GM04504 (cell line): Measurements from ENCODE around the gene GPR157.

Source experiments
- DNase-seq: peaks from one replicate; pipeline ENCODE4 v3.0.0-alpha.2; 2012; ENCODE audit warnings: low read depth

GPR157 gene

DNA sequence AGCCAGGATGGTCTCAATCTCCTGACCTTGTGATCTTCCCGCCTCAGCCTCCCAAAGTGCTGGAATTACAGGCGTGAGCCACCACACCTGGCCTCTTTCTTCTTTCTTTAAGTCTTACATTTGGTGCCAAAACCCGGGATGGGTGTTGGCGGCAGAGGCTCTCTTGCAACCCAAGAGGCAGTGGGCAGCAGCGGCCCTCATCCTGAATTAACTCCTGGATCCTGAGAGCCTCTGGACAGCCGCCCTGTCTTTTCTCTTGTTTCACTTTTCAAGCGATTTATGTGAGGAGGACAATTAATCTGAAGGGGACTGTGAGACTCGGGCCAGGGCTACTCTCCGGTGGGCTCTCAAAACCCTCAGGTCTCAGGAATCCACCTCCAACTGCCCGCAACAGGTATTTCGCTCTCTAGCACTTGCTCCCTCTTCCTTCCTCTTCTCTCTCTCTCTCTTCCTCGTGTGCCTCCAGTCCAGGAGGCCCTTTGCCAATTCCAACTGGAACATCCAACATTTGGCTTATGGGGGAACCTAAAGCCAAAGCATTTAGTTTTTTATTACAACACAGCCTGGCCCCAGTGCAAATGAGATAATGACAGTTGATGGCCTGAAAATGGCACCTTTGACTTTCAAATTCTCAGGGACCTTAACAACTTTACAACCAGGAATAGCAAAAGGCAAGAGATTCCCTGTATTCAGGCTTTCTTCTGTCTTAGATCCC, 41.3 kb downstream of the GPR157 start:
- no peak for DNase-seq

DNA sequence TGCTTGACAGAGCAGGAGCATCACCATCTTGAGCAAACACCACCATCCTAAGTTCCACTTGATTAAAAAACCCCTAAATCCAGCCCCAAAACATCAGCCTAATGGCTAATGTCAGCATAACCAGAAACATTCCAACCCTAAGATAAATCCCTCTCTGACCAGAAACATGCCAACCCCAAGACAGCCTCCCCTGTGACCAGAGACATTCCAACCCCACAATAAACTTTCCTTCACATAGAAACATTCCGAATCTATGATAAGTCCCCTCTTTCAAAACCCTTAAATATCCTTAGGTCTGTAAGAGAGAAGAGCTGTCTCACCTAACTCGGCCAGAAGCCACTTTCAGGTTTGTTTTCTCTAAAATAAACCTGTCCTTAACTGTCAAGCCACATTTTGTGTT, 42.1 kb downstream of the GPR157 start:
- no peak for DNase-seq

DNA sequence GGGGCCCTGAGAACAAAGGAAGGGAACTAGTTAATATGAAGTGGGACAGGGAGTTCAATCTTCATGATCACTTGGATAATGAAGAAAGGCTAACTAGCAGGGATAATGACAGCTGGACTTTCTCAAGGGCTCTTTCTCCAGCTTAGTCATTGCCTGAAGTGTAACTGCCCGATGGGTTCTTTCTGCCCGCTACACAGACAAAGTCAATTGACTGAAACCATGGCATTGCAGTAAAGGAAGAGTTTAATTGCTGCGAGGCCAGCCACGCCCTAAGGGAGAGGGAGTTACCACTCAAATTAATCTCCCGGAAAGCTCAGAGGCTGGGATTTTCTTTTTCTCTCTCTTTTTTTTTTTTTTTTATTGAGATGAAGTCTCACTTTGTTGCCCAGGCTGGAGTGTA, 42.9 kb downstream of the GPR157 start:
- DNase-seq, result no peak

DNA sequence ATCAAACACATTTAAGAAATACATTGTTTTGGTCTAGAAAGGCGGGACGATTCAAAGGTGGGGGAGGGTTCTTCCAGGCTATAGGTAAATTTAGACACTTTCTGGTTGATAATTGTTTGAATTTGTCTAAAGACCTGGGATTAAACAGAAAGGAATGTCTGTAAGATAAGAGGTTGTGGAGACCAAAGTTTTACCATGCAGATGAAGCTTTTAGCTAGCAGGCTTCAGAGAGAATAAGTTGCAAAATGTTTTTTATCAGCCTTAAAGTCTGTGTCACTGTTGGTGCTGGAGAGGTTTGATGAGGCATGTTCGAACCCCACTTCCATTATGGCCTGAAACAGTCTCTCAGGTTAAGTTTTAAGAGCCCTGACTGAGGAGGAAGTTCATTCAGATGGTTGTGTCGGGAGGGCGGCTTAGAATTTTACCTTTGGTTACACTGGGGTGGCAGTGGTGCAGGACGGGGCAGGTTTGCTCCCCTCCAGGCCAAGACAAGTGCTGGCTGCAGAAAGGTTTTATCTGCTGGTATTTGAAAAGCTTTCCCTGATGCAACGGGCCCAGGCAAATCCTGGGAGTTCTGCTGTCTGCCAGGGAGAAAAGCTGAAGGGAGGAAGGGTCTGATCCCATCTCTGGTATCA, 43.5 kb downstream of the GPR157 start:
- DNase-seq, result no peak

DNA sequence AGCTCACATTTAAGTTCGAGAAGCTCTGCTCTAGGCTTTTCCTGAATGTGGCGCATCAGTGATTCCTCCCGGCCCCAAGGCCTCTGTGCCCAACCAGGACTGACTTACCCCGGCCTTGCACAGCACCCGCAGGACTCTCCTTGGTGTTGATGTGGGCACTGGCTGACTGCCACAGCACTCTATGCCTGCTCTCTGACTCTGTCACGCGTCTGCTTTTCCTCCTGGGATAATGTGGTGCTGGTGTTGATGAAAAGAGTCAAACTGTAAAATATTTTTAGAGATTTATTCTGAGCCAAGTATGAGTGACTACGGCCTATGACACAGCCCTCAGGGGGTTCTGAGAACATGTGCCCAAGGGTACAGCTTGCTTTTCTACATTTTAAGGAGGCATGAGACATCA, 44.0 kb downstream of the GPR157 start:
- no peak for DNase-seq

DNA sequence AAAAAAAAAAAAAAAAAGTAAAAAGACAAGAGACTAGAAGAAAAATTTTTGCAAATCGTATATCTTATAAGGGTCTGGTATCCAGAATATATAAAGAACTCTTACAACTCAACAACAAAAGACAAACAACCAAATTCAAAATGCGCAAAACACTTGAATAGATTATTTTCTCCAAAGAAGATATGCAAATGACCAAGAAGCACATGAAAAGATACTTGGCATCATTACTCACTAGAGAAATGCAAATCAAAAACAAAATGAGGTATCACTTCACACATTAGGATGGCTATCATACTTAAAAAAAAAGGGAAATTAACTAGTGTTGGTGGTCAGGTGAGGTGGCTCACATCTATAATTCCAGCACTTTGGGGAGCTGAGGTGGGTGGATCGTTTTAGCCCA, 47.4 kb downstream of the GPR157 start:
- DNase-seq, result no peak

DNA sequence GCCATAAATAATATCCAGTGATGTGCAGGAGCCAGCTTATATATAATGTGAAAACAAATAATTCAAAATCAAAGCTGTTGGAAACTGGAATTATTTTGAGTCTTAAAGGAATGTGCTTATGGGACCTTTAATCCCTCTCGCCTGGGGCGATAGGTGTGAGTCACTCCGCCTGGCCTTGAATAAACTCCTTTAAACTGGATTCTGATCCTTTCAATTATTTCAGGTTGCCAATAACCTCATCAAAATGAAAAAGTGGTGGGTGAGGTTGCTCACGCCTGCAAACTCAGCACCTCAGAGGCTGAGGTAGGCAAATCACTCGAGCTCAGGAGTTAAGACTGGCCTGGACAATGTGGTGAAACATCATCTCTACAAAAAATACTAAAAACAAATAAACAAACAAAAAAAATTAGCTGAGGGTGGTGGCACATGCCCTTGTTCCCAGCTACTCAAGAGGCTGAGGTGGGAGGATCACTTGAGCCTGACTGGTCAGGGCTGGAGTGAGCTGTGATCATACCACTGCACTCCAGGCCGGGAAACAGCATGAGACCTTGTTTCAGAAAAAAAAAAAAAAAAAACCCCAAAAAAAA, 48.1 kb downstream of the GPR157 start:
- no peak for DNase-seq

DNA sequence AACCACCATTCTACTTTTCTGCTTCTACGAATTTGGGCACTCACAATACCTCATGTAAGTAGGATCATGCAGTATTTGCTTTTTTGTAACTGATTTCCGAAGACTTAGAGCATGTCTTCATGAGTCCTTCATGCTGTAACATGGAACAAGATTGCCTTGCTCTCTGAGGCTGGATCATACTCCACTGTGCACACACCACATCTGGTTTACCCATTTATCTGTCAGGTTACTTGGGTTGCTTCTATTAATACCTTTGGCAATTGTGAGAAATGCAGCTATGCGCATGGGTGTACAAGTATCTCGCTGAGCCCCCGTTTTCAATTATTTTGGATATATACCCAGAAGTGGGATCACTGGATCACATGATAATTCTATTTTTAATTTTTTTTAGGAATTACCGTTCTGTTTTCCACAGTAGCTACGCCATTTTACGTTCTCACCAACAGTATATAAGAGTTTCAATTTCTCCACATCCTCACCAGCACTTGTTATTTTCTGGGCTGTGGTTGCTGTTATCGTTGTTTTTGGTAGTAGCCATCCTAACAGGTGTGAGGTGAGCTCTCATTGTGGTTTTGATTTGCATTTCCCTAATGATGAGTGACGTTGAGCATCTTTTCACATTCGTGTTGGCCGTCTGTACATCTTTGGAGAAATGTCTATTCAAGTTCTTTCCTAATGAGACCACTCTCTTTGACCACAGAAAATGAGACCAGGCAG, 48.8 kb downstream of the GPR157 start:
- DNase-seq, result no peak

DNA sequence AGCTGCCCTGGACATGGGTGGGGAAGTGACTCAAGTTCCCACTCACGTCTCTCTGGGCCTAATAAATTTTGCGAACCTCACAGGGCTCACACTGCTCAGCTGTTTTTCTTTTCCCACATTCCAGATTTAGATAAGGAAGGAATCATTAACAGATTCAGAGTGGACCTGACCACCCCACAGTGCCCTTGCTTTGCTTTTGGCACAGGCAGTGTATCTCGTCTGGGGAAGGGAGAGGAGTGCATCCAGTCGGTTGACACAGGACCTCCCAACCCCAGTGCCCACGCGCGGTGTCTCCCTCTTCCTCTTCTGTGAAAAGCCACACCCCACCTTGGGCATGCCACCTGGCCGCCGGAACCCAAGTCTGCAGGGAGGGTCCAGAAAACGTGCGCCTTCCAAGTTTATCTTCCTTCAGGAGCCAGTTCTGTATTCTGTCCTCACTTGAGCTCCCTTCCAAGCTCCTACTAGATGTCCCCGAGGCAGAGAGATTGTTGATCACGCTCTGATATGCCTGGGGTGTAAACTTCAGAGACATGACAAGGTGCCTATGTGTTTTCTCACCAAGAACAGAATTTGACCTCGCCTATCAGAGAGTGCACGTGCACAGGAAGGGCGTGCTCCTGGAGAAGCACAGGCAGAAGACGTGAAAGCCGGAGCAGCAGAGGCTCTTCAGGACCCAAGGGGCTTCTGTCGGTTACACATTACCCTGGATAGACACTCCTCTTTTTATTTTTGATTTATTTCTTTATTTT, 50.0 kb downstream of the GPR157 start:
- DNase-seq, result no peak

DNA sequence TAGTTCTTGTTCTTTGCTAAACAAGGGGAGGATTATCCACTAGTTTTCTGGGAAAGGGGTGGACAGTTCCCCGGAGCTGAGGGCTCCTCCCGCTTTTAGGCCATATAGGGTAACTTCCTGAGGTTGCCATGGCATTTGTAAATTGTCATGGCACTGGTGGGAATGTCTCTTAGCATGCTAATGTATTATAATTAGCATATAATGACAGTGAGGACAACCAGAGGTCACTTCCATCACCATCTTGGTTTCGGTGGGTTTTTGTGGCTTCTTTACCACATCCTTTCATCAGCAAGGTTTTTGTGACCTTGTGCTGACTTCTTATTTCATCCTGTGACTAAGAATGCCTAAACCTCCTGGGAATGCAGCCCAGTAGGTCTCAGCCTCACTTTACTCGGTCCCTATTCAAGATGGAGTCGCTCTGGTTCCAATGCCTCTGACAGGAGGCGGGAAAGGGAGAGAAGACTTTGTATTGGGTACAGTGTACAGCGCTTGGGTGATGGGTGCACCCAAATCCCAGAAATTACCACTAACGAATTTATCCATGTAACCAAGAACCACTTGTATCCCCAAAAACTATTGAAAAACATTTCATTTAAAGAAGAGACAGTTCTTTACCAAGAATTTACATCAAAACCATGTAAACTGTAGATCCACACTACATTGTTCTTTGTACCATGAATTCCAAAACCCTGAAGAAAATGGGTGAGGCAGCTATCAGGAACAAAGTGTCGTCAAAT, 50.7 kb downstream of the GPR157 start:
- DNase-seq, result no peak

DNA sequence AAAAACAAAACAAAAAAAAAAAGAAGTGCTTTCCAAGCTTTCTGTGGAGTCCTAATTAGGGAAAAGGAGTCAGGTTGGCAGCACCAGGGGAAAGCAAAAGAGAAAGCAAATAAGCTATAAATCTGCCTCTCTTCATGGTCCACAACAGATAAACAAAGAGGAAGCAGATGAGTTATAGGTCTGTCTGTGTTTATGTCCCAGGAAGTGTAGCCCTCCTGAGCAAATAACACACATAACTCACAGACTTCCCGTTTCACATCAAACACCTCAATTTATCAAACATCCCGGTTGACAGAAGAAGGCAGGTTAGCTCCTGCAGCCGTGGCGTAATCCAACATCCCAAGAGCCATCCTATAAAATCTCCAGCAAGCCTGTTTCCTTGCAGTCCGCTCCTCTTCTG, 53.9 kb downstream of the GPR157 start:
- no peak for DNase-seq

DNA sequence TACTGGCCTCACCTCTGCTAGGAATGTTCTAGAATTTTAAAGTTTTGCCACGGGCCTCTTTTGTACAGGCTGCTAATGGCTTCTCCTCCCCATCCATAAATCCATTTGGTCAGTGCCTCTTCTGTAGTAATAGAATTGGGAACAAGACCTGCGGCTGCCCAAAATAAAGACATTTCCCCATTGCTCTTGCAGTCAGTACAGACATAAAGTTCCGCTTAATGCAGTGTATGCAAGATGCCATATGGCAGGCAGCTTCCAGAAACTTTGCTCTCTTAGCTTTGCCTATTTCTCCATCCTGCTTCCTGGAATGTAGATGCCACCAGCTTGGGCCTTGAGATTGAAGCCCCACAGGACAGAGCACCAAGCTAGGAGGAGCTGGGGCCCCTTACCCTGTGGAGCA, 55.8 kb downstream of the GPR157 start:
- no peak for DNase-seq

DNA sequence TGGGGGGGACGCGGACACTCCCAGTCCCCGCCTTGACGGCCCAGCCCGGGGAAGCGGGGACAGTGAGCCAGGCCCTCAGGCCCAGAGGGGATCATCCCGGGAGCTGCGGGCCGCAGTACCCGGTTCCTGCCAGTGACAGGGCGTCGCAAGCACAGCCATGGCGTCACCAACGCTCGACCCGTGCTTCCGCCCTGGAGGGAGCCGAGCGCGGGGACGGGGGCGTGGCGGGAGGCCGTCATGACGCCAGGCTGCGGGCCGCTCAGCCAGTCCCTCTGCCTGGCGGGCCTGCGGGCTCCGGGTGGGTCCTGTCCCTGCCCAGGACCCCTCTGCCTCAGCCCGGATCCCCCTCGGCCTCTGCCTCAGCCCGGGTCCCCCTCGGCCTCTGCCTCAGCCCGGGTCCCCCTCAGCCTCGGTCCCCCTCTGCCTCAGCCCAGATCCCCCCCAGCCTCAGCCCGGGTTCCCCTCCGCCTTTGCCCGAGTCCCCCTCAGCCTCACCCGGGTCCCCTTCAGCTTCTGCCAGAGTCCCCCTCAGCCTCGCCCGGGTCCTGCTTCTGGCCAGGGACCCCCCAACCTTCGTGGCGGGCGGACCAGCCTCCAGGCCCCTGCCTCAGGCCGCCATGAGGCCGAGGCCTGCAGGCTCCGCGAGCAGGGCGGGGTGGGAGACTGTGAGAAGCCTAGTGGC, 57.2 kb downstream of the GPR157 start:
- no peak for DNase-seq

DNA sequence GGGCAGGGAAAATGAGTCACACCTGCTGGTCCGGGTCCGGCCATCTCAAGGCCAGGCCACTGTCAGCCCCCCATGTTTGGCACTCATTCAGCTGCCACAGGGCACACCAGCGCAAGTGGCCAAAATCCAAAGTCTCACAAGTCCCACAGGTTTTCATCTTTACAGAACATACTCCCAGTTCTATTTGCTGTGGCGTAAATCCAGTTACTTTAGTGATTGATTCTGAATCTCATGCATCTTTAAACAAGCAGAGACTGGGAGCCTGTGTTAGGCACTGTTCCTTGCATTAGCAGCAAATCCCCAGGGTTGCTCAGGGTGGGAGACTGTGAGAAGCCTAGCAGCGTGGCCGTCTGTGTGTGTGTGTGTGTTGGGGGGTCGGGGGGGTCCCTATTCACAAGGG, 58.4 kb downstream of the GPR157 start:
- no peak for DNase-seq

DNA sequence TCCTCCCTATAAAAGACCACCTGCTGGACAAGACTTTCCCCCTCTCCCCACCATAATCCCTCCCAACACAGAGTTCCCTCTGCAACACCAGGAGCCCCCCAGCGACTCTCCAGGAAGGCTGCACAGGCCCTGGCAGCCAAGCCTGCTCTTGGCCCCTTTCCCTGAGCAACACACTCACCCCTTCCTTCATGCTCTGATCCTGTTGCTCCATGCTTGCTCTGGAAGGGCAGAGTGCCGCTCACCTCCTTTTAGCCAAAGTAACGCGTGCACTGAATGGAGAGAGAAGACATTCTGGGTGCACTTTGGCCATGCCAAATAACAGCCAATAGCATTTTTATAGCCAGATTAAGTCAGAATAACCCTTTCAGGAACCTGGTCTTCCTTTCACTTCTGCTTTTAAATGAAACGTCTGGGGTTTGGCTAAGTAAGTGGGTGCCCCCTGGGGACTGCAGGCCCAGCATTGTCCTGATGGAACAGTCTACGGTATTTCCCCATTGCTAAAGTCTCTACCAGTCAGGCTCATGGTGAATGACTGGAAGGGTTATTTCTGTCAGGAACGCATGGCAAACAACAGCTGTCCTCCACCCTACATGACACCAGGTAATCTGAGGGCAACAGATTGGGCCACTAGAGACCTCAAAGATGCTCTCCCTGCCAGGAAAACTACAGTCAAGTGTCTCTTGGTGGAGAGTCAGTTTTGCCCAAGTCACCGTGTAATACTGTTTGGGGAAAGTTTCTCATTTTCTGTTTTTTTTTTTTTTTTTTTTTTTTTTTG, 59.4 kb downstream of the GPR157 start, which contains the start of gene SLC2A5:
Gene SLC2A5 (minus strand): TSS at position 310 of the 775 bp plus-strand sequence. CDS start 99 bp downstream, at position 211.
- DNase-seq, result no peak

DNA sequence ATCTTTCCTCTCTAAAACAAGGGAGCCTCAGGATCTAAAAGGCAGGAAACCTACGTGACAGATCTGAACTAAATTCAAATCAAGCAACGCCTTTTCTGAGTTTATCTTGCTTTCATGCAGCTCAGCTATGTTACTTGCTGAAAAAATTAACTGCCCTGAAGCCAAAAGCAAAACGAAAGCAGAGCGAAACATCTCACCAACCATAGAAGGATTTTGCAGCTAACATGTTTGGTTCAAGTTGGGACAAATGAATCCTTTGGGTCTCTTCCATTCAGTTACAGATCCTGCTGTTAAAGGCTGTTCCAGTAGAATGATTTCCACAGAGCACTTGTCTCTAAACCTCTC, 59.9 kb downstream of the GPR157 start:
- DNase-seq, result no peak

DNA sequence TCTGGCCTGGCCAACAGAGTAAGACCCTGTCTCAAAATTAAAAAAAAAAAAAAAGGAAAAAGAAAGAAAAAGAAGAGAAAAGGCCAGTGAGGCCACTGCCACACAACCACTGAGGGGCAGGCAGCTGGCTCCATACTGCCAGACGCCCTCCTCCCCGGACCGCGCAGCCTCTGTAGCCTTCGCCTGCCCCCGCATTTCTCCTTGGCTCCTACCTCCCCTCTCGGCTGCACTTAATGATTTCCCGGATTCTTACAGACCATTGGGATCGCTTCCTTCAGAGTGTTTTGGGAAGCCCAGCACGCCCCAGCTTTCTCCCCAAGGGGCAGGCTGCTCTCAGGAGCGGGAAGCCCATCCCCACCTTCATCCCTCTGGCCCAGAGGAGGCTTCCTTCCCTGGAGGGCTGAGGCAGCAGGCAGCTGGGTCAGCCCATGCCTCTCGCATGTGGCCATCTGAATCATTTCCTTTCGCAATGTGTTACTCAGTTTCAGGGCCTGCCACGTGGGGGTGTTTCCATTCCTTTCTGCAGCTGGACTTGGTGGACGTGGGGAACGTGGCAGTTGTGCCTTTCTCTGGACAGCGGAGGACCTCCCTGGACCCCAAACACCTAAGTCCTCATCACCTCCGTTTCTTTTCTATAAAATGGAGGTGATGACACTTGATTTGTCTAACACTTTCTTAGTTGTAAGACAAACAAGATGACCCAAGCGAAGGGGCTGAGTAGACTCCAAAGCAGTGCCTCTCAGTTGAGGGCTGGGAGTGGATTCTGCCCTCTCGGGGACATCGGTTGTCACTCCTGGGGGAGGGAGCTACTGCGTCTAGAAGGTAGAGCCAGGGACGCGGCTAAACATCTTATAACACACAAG, 61.7 kb downstream of the GPR157 start:
- peak; percentile 71 for DNase-seq

DNA sequence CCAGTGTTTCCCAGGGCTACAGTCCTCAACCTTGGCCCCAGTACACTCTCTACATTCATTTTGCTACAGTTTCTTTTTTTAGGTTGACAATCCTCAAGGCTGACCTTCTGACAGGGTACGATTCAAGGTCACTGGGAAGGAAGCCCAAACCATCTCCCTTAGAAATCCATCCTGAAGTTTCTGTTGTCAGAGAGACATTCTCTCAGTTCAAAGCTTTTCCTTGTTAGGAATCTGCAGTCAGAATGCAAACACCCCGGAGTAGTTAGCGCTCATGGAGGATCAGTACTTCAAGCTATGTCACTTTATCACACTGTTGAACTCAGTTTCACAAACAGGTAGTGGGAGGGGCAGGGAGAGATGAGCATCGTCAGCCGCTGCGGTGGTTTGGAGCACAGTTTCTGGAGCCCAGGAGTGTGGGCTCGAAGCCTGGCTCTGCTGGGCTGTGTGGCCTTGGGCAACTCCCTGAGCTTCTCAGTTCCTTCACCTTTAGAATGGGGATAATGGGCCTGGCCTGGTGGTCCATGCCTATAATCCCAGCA, 63.6 kb downstream of the GPR157 start:
- DNase-seq, result no peak

DNA sequence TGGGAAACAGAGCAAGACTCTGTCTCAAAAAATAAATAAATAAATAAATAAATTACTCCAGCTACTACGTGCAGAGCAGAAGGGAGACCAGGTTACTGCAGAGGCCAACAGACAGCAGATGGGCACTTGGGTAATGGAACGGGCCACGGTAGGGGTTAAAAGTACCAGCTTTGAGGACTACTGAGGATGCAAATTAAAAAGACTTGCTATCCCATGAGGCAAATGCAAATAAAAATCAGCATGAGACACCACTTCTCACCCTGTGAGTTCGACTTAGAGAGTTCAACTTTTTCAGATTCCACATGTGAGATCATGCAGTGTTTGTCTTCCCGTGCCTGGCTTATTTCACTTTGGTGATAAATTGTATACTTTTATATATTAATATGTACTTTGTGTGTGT, 66.1 kb downstream of the GPR157 start:
- DNase-seq, result no peak
